SK-N-SH (cell line): ENCODE measurements around the gene PROSER2.

Source experiments
- CTCF ChIP-seq: fragments of 200-600 bp; sonication (generic); IDR thresholded peaks from 2 replicates; pipeline ENCODE4 v1.6.1; 2017; ENCODE audit warnings: antibody characterized with exemption, mild to moderate bottlenecking, moderate library complexity
- EP300 ChIP-seq, 2 experiments: IDR thresholded peaks; 2 replicates each; pipeline versions ENCODE4 v1.4.0 to v1.6.1; 2012; ENCODE audit warnings: borderline replicate concordance in 1 of 2, low read depth in 1 of 2, low read length in 1 of 2
- FOXM1 ChIP-seq: IDR thresholded peaks from 2 replicates; pipeline ENCODE4 v1.4.0; 2012; ENCODE audit warnings: low read depth, mild to moderate bottlenecking
- MAX ChIP-seq: IDR thresholded peaks from 2 replicates; pipeline ENCODE4 v1.4.0; 2012; ENCODE audit warnings: low read depth
- TAF1 ChIP-seq: IDR thresholded peaks from 2 replicates; pipeline ENCODE4 v1.6.1; 2012; ENCODE audit warnings: low read depth, mild to moderate bottlenecking, low read length, moderate library complexity, borderline replicate concordance

- TF ChIP-seq CTCF (no peak), EP300 (IDR thresholded peaks at IDR 0.05; ENCODE audit: borderline replicate concordance in 1 of 2, low read depth in 1 of 2, low read length in 1 of 2) (no peak), FOXM1 (no peak), MAX (no peak), TAF1 (no peak)
These were observed 85.8 kb downstream of the PROSER2 start for GRCh38 chr10:11908991-11909390.
